Right lobe of liver (tissue), 4 donors: ENCODE results near the gene RUSC2.

Experiments
- CTCF ChIP-seq, 4 donors: fragments of 200-600 bp in 3 of 4; fragments of 450-650 bp in 1 of 4; IDR thresholded peaks; one replicate each; pipeline versions ENCODE4 v1.5.1 to v1.8.0; 2016 to 2022; ENCODE audit warnings: antibody characterized with exemption in 4 of 4, mild to moderate bottlenecking in 2 of 4
- POLR2A ChIP-seq: fragments of 450-650 bp; IDR thresholded peaks from one replicate; pipeline ENCODE4 v1.6.1; 2017; ENCODE audit warnings: antibody characterized with exemption, mild to moderate bottlenecking
- donor health status: DM: no; HTN: no; CAD: no.
- donor health status: DM: no; HTN: no; CAD: no.
- donor health status: DM: no; HTN: yes; CAD: no.

GRCh38 chr9:35448496-35448895 is 41.4 kb upstream of the RUSC2 start:
- TF ChIP-seq CTCF (IDR thresholded peaks at IDR 0.05) (no peak), POLR2A (no peak)
